Neural cell (in vitro differentiated cells): ENCODE data around the gene NPPA.

Source experiments
- CTCF ChIP-seq: fragments of 450-650 bp; IDR thresholded peaks from 2 replicates; pipeline ENCODE4 v1.5.1; 2014; ENCODE audit warnings: antibody characterized with exemption, mild to moderate bottlenecking, moderate library complexity; ENCODE audit not compliant: poor library complexity, severe bottlenecking
- RAD21 ChIP-seq: fragments of 450-650 bp; conservative IDR thresholded peaks from 2 replicates; pipeline ENCODE4 v1.6.1; 2014; ENCODE audit warnings: antibody characterized with exemption, mild to moderate bottlenecking, moderate library complexity
- REST ChIP-seq: IDR thresholded peaks from 2 replicates; pipeline ENCODE4 v1.6.1; 2012; ENCODE audit warnings: borderline replicate concordance
- SMC3 ChIP-seq: fragments of 450-650 bp; conservative IDR thresholded peaks from 2 replicates; pipeline ENCODE4 v1.6.1; 2014; ENCODE audit warnings: antibody characterized with exemption, mild to moderate bottlenecking, moderate library complexity; ENCODE audit not compliant: poor library complexity

DNA sequence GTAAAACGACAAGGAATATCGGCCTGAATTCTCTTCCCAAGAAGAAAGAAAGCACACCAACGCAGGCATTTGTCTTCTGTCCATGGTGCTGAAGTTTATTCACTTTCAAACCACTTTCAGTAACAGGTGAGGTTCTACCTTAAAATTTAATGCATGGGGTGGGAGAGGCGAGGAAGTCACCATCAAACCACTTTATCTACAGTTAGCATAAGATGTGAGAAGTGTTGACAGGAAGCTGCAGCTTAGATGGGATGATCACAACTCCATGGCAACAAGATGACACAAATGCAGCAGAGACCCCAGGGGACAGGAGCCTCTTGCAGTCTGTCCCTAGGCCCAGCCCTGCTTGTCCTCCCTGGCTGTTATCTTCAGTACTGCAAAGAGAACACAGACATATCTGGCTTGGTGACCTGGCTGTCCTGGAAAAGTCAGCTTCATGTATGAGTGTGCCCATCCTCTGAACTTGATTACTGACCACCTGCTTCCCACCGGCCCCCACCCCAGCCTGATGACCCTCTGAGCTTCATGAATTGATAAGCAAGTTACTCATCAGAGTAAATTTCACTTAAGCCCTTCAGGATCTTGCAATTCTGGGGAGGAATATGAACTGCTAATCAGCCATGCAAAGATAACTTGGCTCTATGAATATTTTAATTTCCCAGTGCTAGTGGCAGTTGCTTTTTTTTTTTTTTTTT, 1.8 kb downstream of the NPPA start:
- peak; percentile 69 for TF ChIP-seq CTCF
- TF ChIP-seq REST = peak; percentile 16
- TF ChIP-seq RAD21 = peak; percentile 56
- TF ChIP-seq SMC3 = peak; percentile 47
